ENCODE measurements around the gene IFNAR1.

The IFNAR1 gene

GRCh38 chr21:33325222-33326067 is 675 bp downstream of the IFNAR1 start:
- TF ChIP-seq CTCF (IDR thresholded peaks at IDR 0.05; ENCODE audit: low read depth, low read length) = no peak
- DNase-seq (ENCODE audit: low read depth in 2 of 2) = peak; percentile 77 to 91
- peak overlapping the region; percentile 99 for H3K4me3 ChIP-seq (replicated peaks in 1 of 2; ENCODE audit: low read depth in 2 of 2, low read length in 2 of 2)

GRCh38 chr21:33327326-33327725 is 2.6 kb downstream of the IFNAR1 start:
- no peak for TF ChIP-seq CTCF (IDR thresholded peaks at IDR 0.05; ENCODE audit: low read depth, low read length)
- DNase-seq (ENCODE audit: low read depth in 2 of 2) = no peak
- H3K4me3 ChIP-seq (replicated peaks in 1 of 2; ENCODE audit: low read depth in 2 of 2, low read length in 2 of 2) = no peak overlapping the region

- no peak for TF ChIP-seq CTCF (IDR thresholded peaks at IDR 0.05; ENCODE audit: low read depth, low read length)
- DNase-seq (ENCODE audit: low read depth in 2 of 2) = no peak
- H3K4me3 ChIP-seq (replicated peaks in 1 of 2; ENCODE audit: low read depth in 2 of 2, low read length in 2 of 2) = no peak overlapping the region
Measured at GRCh38 chr21:33327792-33328433, 3.1 kb downstream of the IFNAR1 start.

- H3K4me3 ChIP-seq (replicated peaks in 1 of 2; ENCODE audit: low read depth in 2 of 2, low read length in 2 of 2) = no peak overlapping the region
- no peak for DNase-seq (ENCODE audit: low read depth in 2 of 2)
- no peak for TF ChIP-seq CTCF (IDR thresholded peaks at IDR 0.05; ENCODE audit: low read depth, low read length)
Measured at GRCh38 chr21:33330726-33331125, 6.0 kb downstream of the IFNAR1 start.

- H3K4me3 ChIP-seq (replicated peaks in 1 of 2; ENCODE audit: low read depth in 2 of 2, low read length in 2 of 2) = no peak overlapping the region
- no peak for DNase-seq (ENCODE audit: low read depth in 2 of 2)
Measured at GRCh38 chr21:33332143-33332542, 7.4 kb downstream of the IFNAR1 start.

GRCh38 chr21:33334191-33334590 is 9.4 kb downstream of the IFNAR1 start:
- DNase-seq (ENCODE audit: low read depth in 2 of 2) = no peak
- no peak overlapping the region for H3K4me3 ChIP-seq (replicated peaks in 1 of 2; ENCODE audit: low read depth in 2 of 2, low read length in 2 of 2)
- no peak for TF ChIP-seq CTCF (IDR thresholded peaks at IDR 0.05; ENCODE audit: low read depth, low read length)

More at GRCh38 chr21:33332143-33332542, 7.4 kb downstream of the IFNAR1 start:
- no peak for TF ChIP-seq CTCF (IDR thresholded peaks at IDR 0.05; ENCODE audit: low read depth, low read length)

All from cardiac fibroblast (primary cell).